Middle frontal gyrus (tissue), 1 donor: ENCODE measurements around the gene COL5A3.
"Not testable (repeated sequence)": the region's sequence is repeated elsewhere in the genome, so short reads cannot be mapped to it uniquely, and the experiment has no call there.

ENCODE experiments used
- DNase-seq: peaks from one replicate; pipeline ENCODE4 v3.0.0-alpha.2; 2015; ENCODE audit warnings: low spot score; ENCODE audit errors: extremely low spot score

Gene COL5A3

GRCh38 chr19:9971166-9971897 lies 39.0 kb downstream of the COL5A3 start:
- no peak for DNase-seq

GRCh38 chr19:9970481-9970880 lies 39.8 kb downstream of the COL5A3 start:
- DNase-seq = no peak

- DNase-seq = no peak
Measured at GRCh38 chr19:9969688-9969975, 40.7 kb downstream of the COL5A3 start.

- DNase-seq = no peak
Measured at GRCh38 chr19:9968820-9969687, 41.2 kb downstream of the COL5A3 start.

GRCh38 chr19:9967326-9967725 lies 43.0 kb downstream of the COL5A3 start:
- no peak for DNase-seq

- no peak for DNase-seq
Measured at GRCh38 chr19:9966448-9966847, 43.9 kb downstream of the COL5A3 start.

- DNase-seq = no peak
Measured at GRCh38 chr19:9966024-9966423, 44.3 kb downstream of the COL5A3 start.

GRCh38 chr19:9962623-9963290 lies 47.5 kb downstream of the COL5A3 start:
- DNase-seq = no peak

GRCh38 chr19:9961103-9961502 lies 49.2 kb downstream of the COL5A3 start:
- no peak for DNase-seq

- DNase-seq = no peak
Measured at GRCh38 chr19:9958379-9958821, 51.9 kb downstream of the COL5A3 start.

GRCh38 chr19:9956956-9957355 lies 53.3 kb downstream of the COL5A3 start:
- DNase-seq = no peak

GRCh38 chr19:9953802-9954542 lies 56.3 kb downstream of the COL5A3 start:
- no peak for DNase-seq

- DNase-seq = no peak
Measured at GRCh38 chr19:9952276-9952675, 58.0 kb downstream of the COL5A3 start.

- no peak for DNase-seq
Measured at GRCh38 chr19:9947441-9947840, 62.9 kb downstream of the COL5A3 start.

- not testable (repeated sequence) for DNase-seq
Measured at GRCh38 chr19:9946528-9947125, 63.7 kb downstream of the COL5A3 start.

- no peak for DNase-seq
Measured at GRCh38 chr19:9945319-9945966, 64.9 kb downstream of the COL5A3 start.

GRCh38 chr19:9943744-9944143 lies 66.6 kb downstream of the COL5A3 start:
- no peak for DNase-seq

- DNase-seq = no peak
Measured at GRCh38 chr19:9941671-9942070, 68.6 kb downstream of the COL5A3 start.

GRCh38 chr19:9941231-9941630 lies 69.1 kb downstream of the COL5A3 start:
- no peak for DNase-seq

GRCh38 chr19:9940778-9941177 lies 69.5 kb downstream of the COL5A3 start:
- no peak for DNase-seq
